ENCODE results near the gene C1GALT1.
"Not testable (repeated sequence)": the region's sequence is repeated elsewhere in the genome, so short reads cannot be mapped to it uniquely, and the experiment has no call there.

The C1GALT1 gene

GRCh38 chr7:7182156-7183060 is at the start of gene C1GALT1:
Gene C1GALT1 (plus strand): TSS chr7:7182544. CDS start chr7:7234320, 51,776 bp downstream.
- DNase-seq: peak; percentile 86

- no peak for DNase-seq
Measured at GRCh38 chr7:7134046-7134445, 48.3 kb upstream of the C1GALT1 start.

- DNase-seq: no peak
Measured at GRCh38 chr7:7135074-7135473, 47.3 kb upstream of the C1GALT1 start.

GRCh38 chr7:7135924-7136323 is 46.4 kb upstream of the C1GALT1 start:
- not testable (repeated sequence) for DNase-seq

GRCh38 chr7:7136466-7137381 is 45.6 kb upstream of the C1GALT1 start:
- DNase-seq: no peak

GRCh38 chr7:7138897-7139296 is 43.4 kb upstream of the C1GALT1 start:
- DNase-seq: no peak

- DNase-seq: not testable (repeated sequence)
Measured at GRCh38 chr7:7143404-7143803, 38.9 kb upstream of the C1GALT1 start.

- not testable (repeated sequence) for DNase-seq
Measured at GRCh38 chr7:7145151-7145550, 37.2 kb upstream of the C1GALT1 start.

- no peak for DNase-seq
Measured at GRCh38 chr7:7146837-7147236, 35.5 kb upstream of the C1GALT1 start.

GRCh38 chr7:7148798-7149481 is 33.4 kb upstream of the C1GALT1 start:
- DNase-seq: no peak

GRCh38 chr7:7151285-7151684 is 31.1 kb upstream of the C1GALT1 start:
- no peak for DNase-seq

- no peak for DNase-seq
Measured at GRCh38 chr7:7151865-7152264, 30.5 kb upstream of the C1GALT1 start.

- DNase-seq: no peak
Measured at GRCh38 chr7:7152315-7152714, 30.0 kb upstream of the C1GALT1 start.

- not testable (repeated sequence) for DNase-seq
Measured at GRCh38 chr7:7154355-7154754, 28.0 kb upstream of the C1GALT1 start.

GRCh38 chr7:7156663-7157062 is 25.7 kb upstream of the C1GALT1 start:
- no peak for DNase-seq

- no peak for DNase-seq
Measured at GRCh38 chr7:7157177-7157886, 25.0 kb upstream of the C1GALT1 start.

GRCh38 chr7:7157887-7158271 is 24.5 kb upstream of the C1GALT1 start:
- DNase-seq: no peak

GRCh38 chr7:7159063-7159658 is 23.2 kb upstream of the C1GALT1 start:
- no peak for DNase-seq

- DNase-seq: no peak
Measured at GRCh38 chr7:7164591-7164990, 17.8 kb upstream of the C1GALT1 start.

- no peak for DNase-seq
Measured at GRCh38 chr7:7165372-7165771, 17.0 kb upstream of the C1GALT1 start.

GRCh38 chr7:7166318-7166717 is 16.0 kb upstream of the C1GALT1 start:
- no peak for DNase-seq

GRCh38 chr7:7169296-7169695 is 13.0 kb upstream of the C1GALT1 start:
- no peak for DNase-seq

Data from cortex of kidney (tissue), 1 donor.